NCI-H82 (cell line): ENCODE measurements around the gene ABHD16B.

Source experiments
- DNase-seq: peaks from one replicate; lab custom pipeline; 2025; lab: John Stamatoyannopoulos, UW

ABHD16B gene

GRCh38 chr20:63861365-63861934 lies at the start of gene ABHD16B:
ABHD16B (plus strand) TSS chr20:63861498; CDS start chr20:63861541, 43 bp downstream.
- no peak for DNase-seq

GRCh38 chr20:63814891-63815614 lies 46.2 kb upstream of the ABHD16B start:
- DNase-seq, result no peak

GRCh38 chr20:63815615-63816253 lies 45.6 kb upstream of the ABHD16B start:
- no peak for DNase-seq

GRCh38 chr20:63819224-63819921 lies 41.9 kb upstream of the ABHD16B start:
- no peak for DNase-seq

GRCh38 chr20:63821811-63822210 lies 39.5 kb upstream of the ABHD16B start:
- DNase-seq, result no peak

- DNase-seq, result no peak
Measured at GRCh38 chr20:63822276-63822696, 39.0 kb upstream of the ABHD16B start.

- DNase-seq, result no peak
Measured at GRCh38 chr20:63823691-63824311, 37.5 kb upstream of the ABHD16B start.

GRCh38 chr20:63825331-63826118 lies 35.8 kb upstream of the ABHD16B start:
- DNase-seq, result no peak

- no peak for DNase-seq
Measured at GRCh38 chr20:63826753-63827152, 34.5 kb upstream of the ABHD16B start.

- no peak for DNase-seq
Measured at GRCh38 chr20:63828124-63828523, 33.2 kb upstream of the ABHD16B start.

GRCh38 chr20:63828545-63828944 lies 32.8 kb upstream of the ABHD16B start:
- no peak for DNase-seq

GRCh38 chr20:63828951-63829350 lies 32.3 kb upstream of the ABHD16B start:
- no peak for DNase-seq

- DNase-seq, result no peak
Measured at GRCh38 chr20:63829603-63829944, 31.7 kb upstream of the ABHD16B start.

GRCh38 chr20:63829945-63830835 lies 31.1 kb upstream of the ABHD16B start:
- DNase-seq, result no peak

GRCh38 chr20:63830841-63831588 lies 30.3 kb upstream of the ABHD16B start, which contains the start of gene ZBTB46:
ZBTB46 (minus strand) TSS chr20:63831264; CDS start chr20:63790757, 40,507 bp downstream.
- peak; percentile 59 for DNase-seq

- no peak for DNase-seq
Measured at GRCh38 chr20:63831646-63831992, 29.7 kb upstream of the ABHD16B start.

- DNase-seq, result no peak
Measured at GRCh38 chr20:63831993-63832686, 29.2 kb upstream of the ABHD16B start.

GRCh38 chr20:63833776-63834490 lies 27.4 kb upstream of the ABHD16B start:
- DNase-seq, result no peak
